GM21526 (cell line): ENCODE data around the gene PTMS.
"Not testable (repeated sequence)": the region's sequence is repeated elsewhere in the genome, so short reads cannot be mapped to it uniquely, and the experiment has no call there.

ENCODE experiments used
- ATAC-seq: cut with Tn5 transposase; IDR thresholded peaks from one replicate; pipeline ENCODE4 v1.9.1; 2021; ENCODE audit warnings: moderate library complexity; ENCODE audit not compliant: unreplicated experiment, low FRiP score

The PTMS gene, protein sequence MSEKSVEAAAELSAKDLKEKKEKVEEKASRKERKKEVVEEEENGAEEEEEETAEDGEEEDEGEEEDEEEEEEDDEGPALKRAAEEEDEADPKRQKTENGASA

DNA sequence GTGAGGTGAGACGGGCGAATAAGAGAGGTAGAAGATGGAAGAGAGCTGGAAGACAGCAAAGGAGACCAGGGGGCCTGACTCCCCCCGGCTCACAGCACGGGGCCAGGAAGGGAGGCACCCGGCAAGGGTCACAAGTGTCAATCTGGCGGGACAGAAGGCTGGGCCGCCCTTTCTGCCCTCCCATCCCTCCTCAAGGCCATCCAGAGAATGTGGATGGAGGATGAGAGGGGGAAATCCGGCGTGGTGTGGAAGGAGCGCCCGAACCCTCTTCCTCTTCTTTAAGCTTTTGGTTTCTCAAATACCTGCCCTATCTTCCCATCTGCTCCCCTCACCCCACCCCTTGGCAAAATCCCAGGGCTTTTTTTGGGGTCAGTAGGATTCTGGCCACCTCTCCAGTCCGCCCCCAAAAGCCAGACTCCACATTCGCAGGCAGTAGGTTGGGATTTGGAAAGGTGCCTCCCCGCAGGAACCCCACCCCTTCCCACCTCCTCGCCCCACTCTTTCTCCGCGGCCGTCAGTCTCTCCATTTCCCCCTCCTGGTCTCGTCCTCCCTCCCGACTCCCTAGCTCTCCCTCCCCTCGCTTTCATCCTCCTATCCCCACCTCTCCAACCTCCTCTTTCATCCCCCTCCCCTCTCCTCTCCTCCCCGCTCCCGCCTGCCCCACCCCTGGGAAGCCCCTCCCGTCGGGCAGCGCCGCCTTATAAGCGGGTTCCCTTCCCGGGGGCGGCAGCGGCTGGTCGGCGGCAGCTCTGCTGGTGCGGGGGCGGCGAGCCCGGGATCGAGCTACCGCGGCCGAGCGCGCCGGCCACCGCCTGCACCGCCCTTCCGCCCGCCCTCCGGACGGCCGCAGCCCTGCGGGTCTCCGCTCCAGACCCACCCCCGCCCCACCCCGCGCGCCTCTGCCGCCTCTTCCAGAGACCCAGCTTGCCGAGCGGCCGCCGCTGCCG, at the start of gene PTMS:
Gene PTMS (plus strand): TSS at position 730 of the 948 bp plus-strand sequence. CDS start 343 bp downstream, outside the sequence.
- ATAC-seq, result no peak

DNA sequence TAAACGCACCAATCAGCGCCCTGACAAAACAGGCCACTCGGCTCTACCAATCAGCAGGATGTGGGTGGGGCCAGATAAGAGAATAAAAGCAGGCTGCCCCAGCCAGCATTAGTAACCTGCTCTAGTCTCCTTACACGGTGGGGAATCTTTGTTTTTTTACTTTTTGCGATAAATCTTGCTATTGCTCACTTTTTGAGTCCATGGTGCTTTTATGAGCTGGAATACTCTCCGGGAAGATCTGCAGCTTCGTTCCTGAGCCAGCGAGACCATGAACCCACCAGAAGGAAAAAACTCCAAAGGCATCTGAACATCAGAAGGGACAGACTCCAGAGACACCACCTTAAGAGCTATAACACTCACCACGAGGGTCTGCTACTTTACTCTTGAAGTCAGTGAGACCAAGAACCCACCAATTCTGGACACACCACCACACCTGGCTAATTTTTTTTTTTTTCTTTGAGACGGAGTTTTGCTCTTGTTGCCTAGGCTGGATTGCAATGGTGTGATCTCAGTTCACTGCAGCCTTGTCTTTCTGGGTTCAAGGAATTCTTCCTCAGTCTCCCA, 49.2 kb upstream of the PTMS start:
- no peak for ATAC-seq

DNA sequence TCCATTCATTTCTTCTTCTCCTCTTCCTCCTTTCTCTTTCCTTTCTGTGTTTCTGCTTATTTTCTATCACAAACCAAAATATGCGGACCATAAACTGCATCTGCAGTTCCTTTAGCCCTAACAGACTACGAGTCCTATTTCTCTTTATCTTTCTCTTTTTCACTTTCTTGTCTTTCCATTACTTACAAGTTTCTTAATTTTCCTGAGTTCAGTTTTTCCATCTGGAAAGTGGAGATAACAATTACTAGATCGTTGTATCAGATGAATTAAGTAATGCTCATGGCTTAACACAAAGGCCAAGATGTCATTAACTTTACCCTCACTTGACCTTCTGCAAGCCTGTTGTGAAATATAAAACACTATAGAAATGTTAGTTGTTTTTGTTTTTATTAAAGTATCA, 43.3 kb upstream of the PTMS start:
- no peak for ATAC-seq

DNA sequence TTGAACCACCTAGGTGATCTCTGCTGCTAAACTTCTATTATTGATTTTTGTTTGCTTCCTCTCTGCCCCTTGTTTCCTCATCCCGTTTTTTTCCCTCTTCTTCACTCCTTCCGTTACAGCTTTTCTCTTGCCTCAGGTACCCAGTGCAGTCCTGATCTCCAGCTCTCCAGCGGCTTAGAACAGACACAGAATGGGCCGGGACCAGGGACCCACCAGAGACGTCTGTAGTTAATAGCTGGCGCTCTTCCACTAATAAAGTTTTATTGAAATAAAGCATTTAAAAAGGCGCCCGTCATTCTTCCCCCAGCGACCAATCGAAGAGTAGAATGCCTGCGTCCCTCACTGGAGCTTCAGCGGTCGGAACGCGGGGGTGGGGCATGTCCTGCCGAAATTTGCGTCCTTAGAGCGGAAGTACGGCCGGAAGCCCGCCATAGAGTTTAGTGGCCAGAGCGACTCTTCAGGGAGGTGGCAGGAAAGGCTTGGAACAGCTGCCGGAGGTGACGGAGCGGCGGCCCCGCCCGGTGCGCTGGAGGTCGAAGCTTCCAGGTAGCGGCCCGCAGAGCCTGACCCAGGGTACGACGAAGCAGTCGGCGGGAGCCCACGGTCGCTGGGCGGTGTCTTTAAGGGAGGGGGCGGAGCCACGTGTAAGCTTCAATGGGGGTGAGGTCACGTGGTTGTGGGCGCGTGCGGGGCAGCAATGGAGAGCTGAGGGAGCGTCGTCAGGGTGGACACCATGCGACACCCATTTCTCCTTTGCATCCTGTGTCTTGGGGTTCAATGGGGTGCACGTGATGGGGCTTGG, 42.4 kb upstream of the PTMS start, which contains the start of gene COPS7A:
Gene COPS7A (plus strand): TSS at position 440 of the 802 bp plus-strand sequence. CDS start 611 bp downstream, outside the sequence.
- peak; percentile 83 for ATAC-seq

DNA sequence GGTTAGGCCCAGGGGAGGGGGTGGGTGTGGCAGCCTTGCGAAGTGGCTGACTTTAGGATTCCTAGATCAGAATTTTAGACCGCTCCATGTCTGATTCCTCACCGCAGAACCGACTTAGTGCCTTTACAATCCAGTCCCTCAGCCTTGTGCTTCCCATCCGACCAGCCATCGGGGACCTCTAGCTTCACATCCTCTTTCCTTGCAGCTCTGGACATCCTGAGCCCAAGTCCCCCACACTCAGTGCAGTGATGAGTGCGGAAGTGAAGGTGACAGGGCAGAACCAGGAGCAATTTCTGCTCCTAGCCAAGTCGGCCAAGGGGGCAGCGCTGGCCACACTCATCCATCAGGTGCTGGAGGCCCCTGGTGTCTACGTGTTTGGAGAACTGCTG, 41.8 kb upstream of the PTMS start:
- ATAC-seq, result peak; percentile 26

DNA sequence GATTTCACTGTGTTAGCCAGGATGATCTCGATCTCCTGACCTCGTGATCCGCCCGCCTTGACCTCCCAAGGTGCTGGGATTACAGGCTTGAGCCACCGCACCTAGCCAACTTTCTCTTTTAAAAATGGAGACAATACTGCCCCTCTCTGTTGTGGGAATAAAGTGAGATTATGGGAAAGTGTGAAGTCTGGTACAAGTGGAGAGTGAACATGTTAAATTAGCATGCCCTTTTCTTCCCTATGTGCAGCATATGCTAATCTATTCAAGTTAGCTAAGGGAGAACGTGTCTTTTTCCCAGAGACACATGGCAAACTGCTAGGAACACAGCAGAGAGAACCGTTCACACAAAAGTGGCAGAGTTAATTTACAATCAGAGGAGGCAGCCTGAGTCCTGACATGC, 40.8 kb upstream of the PTMS start:
- ATAC-seq, result no peak

DNA sequence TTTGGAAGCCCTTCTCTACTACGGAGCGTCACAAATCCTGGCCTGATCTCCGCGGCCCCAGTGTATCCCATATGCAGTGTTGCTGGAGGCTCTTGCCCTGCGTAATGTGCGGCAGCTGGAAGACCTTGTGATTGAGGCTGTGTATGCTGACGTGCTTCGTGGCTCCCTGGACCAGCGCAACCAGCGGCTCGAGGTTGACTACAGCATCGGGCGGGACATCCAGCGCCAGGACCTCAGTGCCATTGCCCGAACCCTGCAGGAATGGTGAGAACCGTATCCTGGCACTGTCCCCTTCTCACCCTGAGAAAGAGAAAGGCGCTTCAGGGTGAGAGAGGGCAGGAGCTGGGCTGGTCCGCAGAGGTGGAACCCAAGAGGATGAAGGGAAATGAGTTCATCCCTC, 37.0 kb upstream of the PTMS start:
- no peak for ATAC-seq

DNA sequence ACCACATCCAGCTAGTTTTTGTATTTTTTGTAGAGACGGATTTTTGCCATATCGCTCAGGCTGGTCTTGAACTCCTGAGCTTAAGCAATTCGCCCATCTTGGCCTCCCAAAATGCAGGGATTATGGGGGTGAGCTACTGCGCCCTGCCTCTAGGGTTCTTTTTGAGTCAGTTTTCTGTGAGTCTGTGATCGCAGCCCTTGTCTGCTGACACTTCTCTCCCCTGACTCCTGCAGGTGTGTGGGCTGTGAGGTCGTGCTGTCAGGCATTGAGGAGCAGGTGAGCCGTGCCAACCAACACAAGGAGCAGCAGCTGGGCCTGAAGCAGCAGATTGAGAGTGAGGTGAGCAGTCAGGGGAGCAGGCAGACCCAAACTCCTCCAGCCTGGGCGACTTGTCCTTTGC, 36.0 kb upstream of the PTMS start:
- ATAC-seq, result no peak

DNA sequence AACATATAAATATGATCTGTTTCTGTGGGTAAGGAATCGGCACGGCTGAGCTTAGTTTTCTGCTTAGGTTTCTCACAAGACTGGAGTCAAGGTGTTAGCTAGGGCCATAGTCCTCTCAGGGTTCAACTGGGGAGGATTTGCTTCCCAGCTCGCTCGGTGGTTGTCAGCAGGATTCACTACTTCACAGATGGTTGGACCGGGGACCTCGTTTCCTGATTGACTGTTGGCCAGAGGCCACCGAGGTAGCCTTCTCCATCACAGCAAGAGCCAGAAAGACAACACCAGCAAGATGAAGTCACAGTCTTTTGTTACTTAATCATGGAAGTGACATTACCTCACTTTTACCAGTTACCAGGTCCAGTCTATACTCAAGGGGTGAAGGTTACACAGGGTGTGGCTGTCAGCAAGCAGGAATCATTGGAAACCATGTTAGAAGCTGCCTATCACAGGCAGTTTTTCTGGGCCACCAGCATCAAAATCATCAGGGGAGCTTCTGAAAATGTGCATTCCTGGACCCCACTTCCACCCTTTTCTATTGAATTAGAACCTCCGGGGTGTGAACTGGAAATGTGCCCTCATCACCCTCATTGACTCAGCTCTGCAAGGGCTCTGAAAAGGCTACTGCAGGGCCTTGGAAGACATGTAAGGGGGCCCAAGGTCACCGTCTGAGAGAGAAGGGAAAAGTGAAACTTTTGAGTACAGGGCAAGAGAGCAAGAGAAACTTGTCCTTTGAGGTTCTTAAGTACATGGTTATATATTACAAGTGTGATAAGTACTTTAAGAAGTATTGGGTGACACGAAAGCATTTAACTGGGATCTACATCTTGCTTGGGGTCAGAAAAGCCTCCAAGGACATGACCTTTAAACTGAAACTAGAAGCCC, 31.4 kb upstream of the PTMS start:
- ATAC-seq, result no peak

DNA sequence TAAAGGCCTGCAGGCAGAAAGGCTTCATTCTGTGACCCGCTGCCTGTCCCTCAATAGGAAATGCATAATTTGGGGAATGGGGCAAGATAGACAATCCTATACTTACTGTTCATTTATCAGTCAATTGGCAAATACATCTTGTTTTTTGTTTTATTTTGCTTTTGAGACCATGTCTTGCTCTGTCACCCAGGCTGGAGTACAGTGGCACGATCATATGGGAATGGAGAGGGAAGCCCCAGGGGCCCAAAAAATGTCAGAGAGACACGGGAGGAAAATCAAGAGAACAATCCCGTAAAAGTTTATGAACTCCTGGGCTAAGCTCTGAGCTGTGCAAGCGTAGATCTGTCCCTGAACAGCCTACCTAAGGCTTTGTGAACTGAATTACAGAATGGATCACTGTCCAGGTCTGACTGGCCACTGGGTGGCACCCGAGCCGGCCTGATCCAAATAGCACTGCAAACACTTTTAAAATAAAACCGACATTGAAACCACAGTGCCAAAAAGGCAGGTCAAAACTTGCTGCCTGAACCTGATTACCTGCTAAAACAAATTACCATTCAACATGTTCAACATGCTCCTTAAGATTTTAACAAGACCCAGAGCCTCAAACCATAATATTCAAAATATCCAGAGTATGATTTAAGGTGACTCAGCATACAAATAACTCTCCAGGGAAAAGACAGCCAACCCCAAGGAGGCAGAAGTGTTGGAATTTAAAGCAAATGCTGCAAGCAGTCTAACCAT, 30.5 kb upstream of the PTMS start:
- ATAC-seq, result no peak

DNA sequence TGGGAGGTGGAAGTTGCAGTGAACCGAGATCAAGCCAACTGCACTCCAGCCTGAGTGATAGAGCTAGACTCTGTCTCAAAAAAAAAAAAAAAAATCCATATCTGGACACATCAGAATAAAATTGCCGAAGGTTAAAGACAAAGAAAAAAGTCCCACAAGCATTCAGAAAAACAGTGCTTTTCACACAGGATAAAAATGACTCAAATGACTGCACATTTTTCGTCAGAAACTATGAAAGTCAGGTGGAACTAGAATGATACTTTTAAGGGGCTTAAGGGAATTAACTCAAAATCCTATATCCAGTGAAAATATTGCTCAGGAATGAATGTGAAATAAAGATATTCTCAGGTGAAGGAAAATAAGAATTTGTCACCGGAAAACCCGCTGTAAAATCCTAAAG, 29.4 kb upstream of the PTMS start:
- ATAC-seq, result no peak

DNA sequence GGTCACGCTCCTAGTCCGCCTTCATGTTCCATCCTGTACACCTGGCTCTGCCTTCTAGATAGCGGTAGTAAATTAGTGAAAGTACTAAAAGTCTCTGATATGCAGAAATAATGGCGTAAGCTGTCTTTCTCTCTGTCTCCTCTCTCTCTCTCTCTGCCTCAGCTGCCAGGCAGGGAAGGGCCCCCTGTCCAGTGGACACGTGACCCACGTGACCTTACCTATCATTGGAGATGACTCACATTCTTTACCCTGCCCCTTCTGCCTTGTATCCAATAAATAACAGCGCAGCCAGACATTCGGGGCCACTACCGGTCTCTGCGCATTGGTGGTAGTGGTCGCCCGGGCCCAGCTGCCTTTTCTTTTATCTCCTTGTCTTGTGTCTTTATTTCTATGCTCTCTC, 24.1 kb upstream of the PTMS start:
- not testable (repeated sequence) for ATAC-seq

DNA sequence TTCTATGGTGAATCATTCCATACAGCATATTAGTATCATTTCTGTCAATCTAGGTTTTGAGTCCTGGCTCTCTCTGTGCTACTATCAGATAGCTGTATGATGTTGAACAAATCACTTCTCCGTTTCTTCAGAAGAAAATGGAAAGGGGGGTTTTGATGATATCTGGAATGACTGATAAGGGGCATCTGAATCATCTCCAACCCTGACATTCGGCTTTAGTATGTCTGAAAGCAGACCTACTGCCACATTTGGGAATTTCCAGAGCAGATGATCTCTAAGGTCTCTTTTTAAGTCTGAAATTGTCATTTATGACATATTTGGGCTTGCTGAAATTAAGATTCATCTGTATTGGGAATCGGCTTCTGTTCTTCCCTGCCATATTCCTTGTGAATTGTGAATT, 23.3 kb upstream of the PTMS start:
- ATAC-seq, result no peak

DNA sequence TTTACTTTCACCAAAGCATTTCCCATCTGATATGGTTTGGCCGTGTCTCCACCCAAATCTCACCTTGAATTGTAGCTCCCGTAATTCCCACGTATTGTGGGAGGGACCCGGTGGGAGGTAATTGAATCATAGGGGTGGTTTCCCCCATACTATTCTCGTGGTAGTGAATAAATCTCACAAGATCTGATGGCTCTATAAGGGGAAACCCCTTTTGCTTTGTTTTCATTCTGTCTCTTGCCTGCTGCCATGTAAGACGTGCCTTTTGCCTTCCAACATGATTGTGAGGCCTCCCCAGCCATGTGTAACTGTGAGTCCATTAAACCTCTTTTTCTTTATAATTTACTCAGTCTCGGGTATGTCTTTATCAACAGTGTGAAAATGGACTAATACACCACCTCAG, 22.9 kb upstream of the PTMS start:
- not testable (repeated sequence) for ATAC-seq

DNA sequence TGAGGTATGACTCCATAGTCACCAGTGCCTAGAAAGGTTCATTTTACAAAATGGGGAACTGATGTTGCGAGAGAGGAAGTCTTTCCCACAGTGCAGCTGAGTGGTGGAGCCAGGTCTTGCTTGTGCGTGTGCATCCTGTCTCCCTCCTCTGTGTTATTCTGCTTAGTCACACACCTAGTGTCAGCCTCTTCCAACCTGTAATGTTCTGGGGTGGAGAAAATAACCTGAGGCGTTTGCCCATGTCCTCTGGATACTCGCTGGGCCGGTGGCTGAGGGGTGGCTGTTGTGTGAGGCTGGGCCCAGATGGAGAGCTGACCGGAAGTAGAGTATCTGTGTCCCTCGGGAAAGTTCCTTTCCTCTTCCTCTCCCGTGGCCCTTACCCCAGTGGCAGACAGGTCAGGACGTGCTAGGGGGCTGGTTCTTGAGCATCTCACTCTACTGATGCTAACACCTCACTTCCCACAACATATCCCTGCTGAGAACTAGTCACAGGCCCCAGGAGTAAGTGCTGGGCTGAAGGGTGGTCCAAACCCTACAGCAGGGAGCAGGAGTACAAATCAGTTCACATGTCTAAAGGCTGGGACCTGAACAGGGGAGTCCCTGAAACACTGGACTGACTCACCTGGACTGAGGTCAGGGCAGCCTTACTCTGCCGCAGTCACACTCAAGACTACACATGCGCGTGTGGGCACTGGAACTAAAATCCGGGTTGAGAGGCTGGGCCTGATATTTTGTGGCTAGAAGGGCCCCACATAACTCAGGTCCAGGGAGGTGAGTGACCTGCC, 20.2 kb upstream of the PTMS start:
- ATAC-seq, result no peak

DNA sequence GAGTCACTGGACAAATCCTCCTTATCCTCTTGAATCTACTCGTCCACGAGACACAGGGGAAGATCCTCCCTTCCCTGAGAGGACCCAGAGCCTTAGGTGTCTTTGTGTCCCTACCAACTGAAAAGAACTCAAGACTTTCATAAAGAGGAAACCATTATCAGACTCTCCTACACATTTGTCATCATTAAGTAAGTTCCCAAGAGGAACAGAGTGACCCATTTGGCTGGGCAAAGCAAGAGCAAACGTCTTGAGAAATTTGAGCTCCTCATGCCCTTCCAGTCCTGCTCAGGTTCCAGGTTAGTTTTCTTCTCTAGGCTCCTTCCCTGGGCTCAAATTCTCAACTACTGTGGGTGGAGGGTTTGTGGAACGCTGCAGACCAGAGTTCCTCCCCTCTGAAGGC, 18.9 kb upstream of the PTMS start:
- ATAC-seq, result no peak

DNA sequence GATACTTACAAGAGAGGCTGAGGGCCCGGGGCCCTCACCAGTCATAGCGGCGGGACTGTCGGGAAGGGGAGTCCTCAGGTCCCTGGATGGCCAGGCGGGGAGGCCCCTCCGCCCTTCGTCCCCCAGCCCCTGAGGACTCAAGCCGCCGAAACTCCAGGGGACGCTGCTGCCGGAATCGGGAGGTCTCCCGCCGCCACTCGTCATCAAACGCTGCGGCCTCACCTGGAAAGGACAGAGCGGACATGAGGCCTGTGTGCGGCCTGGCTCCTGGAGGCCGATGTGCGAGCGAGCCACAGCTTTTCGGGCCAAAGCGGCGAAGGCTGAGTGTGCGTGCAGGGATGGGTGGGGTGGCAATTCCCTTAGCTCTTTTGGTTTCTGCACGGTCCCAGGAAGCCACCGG, 17.4 kb upstream of the PTMS start:
- ATAC-seq, result no peak

DNA sequence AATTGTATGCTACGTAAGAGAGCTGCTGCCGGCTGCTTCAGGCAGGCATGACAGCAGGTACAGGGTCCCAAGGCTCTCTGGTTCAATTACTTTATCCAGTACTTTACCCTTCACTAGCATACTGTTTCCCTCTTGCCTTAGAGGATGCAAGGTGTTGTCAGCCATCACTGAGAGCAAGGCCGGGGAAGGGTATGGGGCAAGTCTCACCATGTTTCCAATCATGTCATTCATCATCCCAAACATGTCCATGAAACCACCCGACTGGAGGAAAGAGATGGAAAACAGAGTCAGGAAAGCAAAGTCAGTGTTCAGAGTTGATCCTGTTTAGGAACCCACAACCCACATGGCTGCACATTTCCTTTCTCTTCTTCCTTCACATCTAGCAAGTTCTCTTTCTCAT, 15.7 kb upstream of the PTMS start:
- no peak for ATAC-seq

DNA sequence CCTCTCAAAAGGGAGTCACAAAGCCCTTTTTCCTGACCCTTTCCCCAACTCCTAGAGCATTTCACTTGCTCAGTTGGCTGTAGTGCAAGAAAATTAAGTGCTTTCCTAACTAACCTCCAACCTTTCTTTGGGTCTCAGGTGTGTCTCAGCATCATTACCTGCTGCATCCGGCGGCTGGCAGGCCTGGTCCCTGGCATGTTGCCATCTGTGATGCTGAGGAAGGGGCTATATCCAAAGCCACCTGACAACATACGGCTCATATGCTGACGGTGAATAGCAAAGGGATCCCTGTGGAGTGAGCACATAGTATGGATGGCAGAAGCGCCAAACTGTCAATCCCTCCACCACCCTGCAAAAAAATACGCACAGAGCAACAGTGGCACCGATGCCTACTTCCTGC, 14.4 kb upstream of the PTMS start:
- no peak for ATAC-seq
